GM12878 (cell line): ENCODE data around the gene ODAD4. TPM values are rescaled to one million over a fixed set of nuclear protein-coding genes. Genes with fewer than 3 reads are reported as not detected.
"Not testable (repeated sequence)": the region's sequence is repeated elsewhere in the genome, so short reads cannot be mapped to it uniquely, and the experiment has no call there.

Experiments used
- ATAC-seq: fragments of 200-7000 bp; cut with Tn5 transposase; 3 replicates; pipeline ENCODE4 v1.9.1; 2020; ENCODE audit warnings: mild to moderate bottlenecking, moderate library complexity
- BruUV-seq: library from RNA; stranded (reverse); fragments of 400-500 nt; replicated peaks from 2 replicates; lab custom pipeline; 2021; lab: Mats Ljungman, UMichigan
- CTCF ChIA-PET: fragments of 300-600 bp; sonication (Branson Sonifier 250); formaldehyde crosslinking; extraction: SDS; loops from one replicate; lab custom pipeline; 2021; ENCODE audit warnings: inconsistent platforms; lab: Yijun Ruan, JAX
- POLR2A ChIA-PET: fragments of 350-600 bp; formaldehyde crosslinking; extraction: SDS; loops from one replicate; lab custom pipeline; 2021; ENCODE audit warnings: inconsistent platforms; lab: Charles Lee
- RAD21 ChIA-PET: fragments of 300-600 bp; sonication (Branson Sonifier 250); formaldehyde crosslinking; loops from one replicate; lab custom pipeline; 2023; ENCODE audit warnings: antibody characterized with exemption; ENCODE audit not compliant: unreplicated experiment; lab: Charles Lee
- SMC1A ChIA-PET: fragments of 300-600 bp; sonication (Branson Sonifier 250); formaldehyde crosslinking; loops from one replicate; lab custom pipeline; 2023; ENCODE audit not compliant: unreplicated experiment, uncharacterized antibody; lab: Charles Lee
- DNase-seq: peaks from one replicate; pipeline ENCODE4 v3.0.0-alpha.2; 2011; ENCODE audit warnings: low read depth, low spot score
- FAIRE-seq: peaks from 3 replicates; lab custom pipeline; 2011; peaks lifted over from hg19 to GRCh38; lab: Jason Lieb, UNC
- H2AFZ ChIP-seq: 2 replicates; pipeline ENCODE4 v1.6.0; 2011; ENCODE audit warnings: low read depth, low read length, control low read depth; ENCODE audit not compliant: control insufficient read depth
- H3K27ac ChIP-seq: 2 replicates; pipeline ENCODE4 v1.5.1; 2011; ENCODE audit warnings: control low read depth; ENCODE audit not compliant: control insufficient read depth, insufficient read depth
- H3K27me3 ChIP-seq, 2 experiments: replicated peaks in 1 of 2; 2 replicates each; pipeline versions ENCODE4 v1.6.0 to v1.6.1; 2011; ENCODE audit warnings: low read length in 1 of 2; ENCODE audit not compliant: control insufficient read depth in 2 of 2, insufficient read depth in 2 of 2
- H3K36me3 ChIP-seq, 2 experiments: 2 replicates each; pipeline ENCODE4 v1.5.1; 2011; ENCODE audit warnings: low read length in 1 of 2; ENCODE audit not compliant: control insufficient read depth in 2 of 2, insufficient read depth in 2 of 2
- H3K4me1 ChIP-seq: 2 replicates; pipeline ENCODE4 v1.6.1; 2011; ENCODE audit warnings: mild to moderate bottlenecking, low read length, moderate library complexity, mixed read lengths; ENCODE audit not compliant: control insufficient read depth, insufficient read depth
- H3K4me2 ChIP-seq: 2 replicates; pipeline ENCODE4 v1.6.0; 2011; ENCODE audit warnings: control low read depth; ENCODE audit not compliant: control insufficient read depth, insufficient read depth
- H3K4me3 ChIP-seq: fragments of 200-600 bp; sonication (generic); 2 replicates; pipeline ENCODE4 v1.5.1; 2016
- H3K79me2 ChIP-seq: 2 replicates; pipeline ENCODE4 v1.6.0; 2011; ENCODE audit warnings: low read length; ENCODE audit not compliant: control insufficient read depth, insufficient read depth
- H3K9ac ChIP-seq: 2 replicates; pipeline ENCODE4 v1.8.0; 2011; ENCODE audit warnings: low read length, control low read depth, mixed read lengths; ENCODE audit not compliant: control insufficient read depth, insufficient read depth
- H3K9me3 ChIP-seq: replicated peaks from 3 replicates; pipeline ENCODE4 v1.5.1; 2011; ENCODE audit warnings: mild to moderate bottlenecking, low read length; ENCODE audit not compliant: control insufficient read depth, insufficient read depth
- H4K20me1 ChIP-seq: 2 replicates; pipeline ENCODE4 v1.6.0; 2011; ENCODE audit not compliant: control insufficient read depth, insufficient read depth
- WGBS: methylation state at CpG from one replicate; pipeline ENCODE4 v1.1.6; 2016; ENCODE audit warnings: low lambda C conversion rate; ENCODE audit not compliant: insufficient replicate concordance, insufficient coverage; ENCODE audit errors: missing lambda C conversion rate; 5-methylcytosine and 5-hydroxymethylcytosine counted together
- in situ Hi-C: fragments of 300-500 bp; cut with MboI; formaldehyde crosslinking; loops from 9 replicates; pipeline ENCODE4 v1.14.3; 2018; ENCODE audit warnings: mixed read lengths
- intact Hi-C: fragments of 100-400 bp; cut with micrococcal nuclease; formaldehyde crosslinking; loops from one replicate; pipeline ENCODE4 v1.14.2; 2022; ENCODE audit not compliant: unreplicated experiment
- polyA plus RNA-seq, 11 experiments: library from polyadenylated mRNA; depleted of rRNA in 4 of 11; unstranded in 6 of 11; stranded (reverse) in 5 of 11; fragments of >200 nt; fragmentation: Nextera tagmentation in 4 of 11; fragmentation: Illumina TruSeq in 1 of 11; extraction: Ambion mirVana in 4 of 11; extraction: Trizol in 1 of 11; gene quantifications; 1 replicate in 1 of 11; 2 replicates in 10 of 11; pipeline versions ENCODE4 v1.2.1 to v1.2.3, GENCODE V29; 2011 to 2016; ENCODE audit warnings: inconsistent platforms in 2 of 11, missing spikeins in 2 of 11, low read depth in 1 of 11
- total RNA-seq, 4 experiments: library from RNA; depleted of rRNA in 3 of 4; stranded (reverse); fragments of >200 nt in 3 of 4; fragmentation: Illumina TruSeq in 1 of 4; extraction: Trizol in 1 of 4; gene quantifications; 2 replicates each; pipeline versions ENCODE4 v1.2.1 to v1.2.3, GENCODE V29; 2013 to 2021
- TF ChIP-seq, protein P1 (sequence below): fragments of 450-650 bp; IDR thresholded peaks from 2 replicates; pipeline ENCODE4 v1.6.1; 2016; ENCODE audit warnings: mild to moderate bottlenecking

Gene ODAD4
- total and polyA plus RNA-seq, 10 of the 15 experiments (the other 5 are each of a cell fraction or from before 2014, with no cell fraction given) = 0.10 to 0.73 (median 0.35) TPM

DNA sequence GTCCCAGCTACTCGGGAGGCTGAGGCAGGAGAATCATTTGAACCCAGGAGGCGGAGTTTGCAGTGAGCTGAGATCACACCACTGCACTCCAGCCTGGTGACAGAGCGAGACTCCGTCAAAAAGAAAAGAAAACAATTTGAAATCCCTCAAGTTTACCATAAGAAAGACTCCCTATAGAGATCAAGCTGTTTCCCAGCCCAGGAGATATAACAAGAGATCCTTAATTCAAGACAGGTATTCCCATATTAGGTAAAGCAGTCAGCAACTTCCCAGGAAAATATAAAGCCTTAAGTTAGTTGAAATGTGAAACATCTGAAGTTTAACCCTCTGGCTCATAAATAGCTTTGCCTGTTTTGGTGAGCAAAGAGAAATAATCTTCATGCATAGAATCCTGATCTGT, 81.9 kb downstream of the ODAD4 start:
- H3K9ac ChIP-seq, H3K4me2 ChIP-seq, H3K36me3 ChIP-seq, H3K27ac ChIP-seq, BruUV-seq, FAIRE-seq, ATAC-seq, H2AFZ ChIP-seq, intact Hi-C loops, H3K27me3 ChIP-seq, H4K20me1 ChIP-seq, H3K9me3 ChIP-seq, H3K4me1 ChIP-seq, H3K4me3 ChIP-seq, DNase-seq: not testable (repeated sequence)
- ChIA-PET RAD21 (interaction anchor here (0.6 to 1.4 kb wide), 4 partner anchors 16 to 109 kb away, joined by 3 to 4 read pairs (median 4); partner anchors contain the start of gene KAT2A), CTCF (interaction anchor here (0.6 to 1.6 kb wide), 3 partner anchors 10 to 28 kb away, joined by 3 to 7 read pairs (median 5); no protein-coding TSS in a partner anchor), POLR2A (interaction anchor here (1.2 kb wide), 1 partner anchor 18 kb away, joined by 5 read pairs; no protein-coding TSS in a partner anchor), SMC1A (interaction anchor here (1.1 to 1.5 kb wide), 3 partner anchors 48 to 108 kb away, joined by 3 to 5 read pairs (median 3); partner anchors contain the start of gene KAT2A)
- in situ Hi-C loops = loop anchor here (25.0 kb wide), 1 partner anchor 1200 kb away; the partner anchor contains the start of gene TMEM106A
- peaks cover 88% of the 10 kb centered on the region for H3K79me2 ChIP-seq
- WGBS = 95% methylated on average over 4 of the region's 4 CpGs

DNA sequence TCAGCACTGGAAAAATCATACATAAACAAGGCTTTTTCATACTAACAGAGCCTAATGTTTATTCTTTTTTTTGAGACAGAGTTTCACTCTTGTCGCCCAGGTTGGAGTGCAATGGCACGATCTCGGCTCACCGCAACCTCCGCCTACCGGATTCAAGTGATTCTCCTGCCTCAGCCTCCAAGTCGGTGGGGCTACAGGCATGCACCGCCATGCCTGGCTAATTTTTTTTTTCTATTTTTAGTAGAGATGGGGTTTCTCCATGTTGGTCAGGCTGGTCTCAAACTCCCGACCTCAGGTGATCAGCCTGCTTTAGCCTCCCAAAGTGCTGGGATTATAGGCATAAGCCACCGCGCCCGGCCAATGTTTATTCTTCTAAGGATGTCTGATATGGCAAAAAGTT, 83.3 kb downstream of the ODAD4 start:
- H3K9ac ChIP-seq, H2AFZ ChIP-seq, H3K4me3 ChIP-seq, ATAC-seq, FAIRE-seq, H4K20me1 ChIP-seq, intact Hi-C loops, H3K36me3 ChIP-seq, H3K27ac ChIP-seq, H3K27me3 ChIP-seq, RAD21 ChIA-PET, DNase-seq, BruUV-seq, H3K4me2 ChIP-seq, SMC1A ChIA-PET, H3K9me3 ChIP-seq: not testable (repeated sequence)
- TF ChIP-seq, protein P1, sequence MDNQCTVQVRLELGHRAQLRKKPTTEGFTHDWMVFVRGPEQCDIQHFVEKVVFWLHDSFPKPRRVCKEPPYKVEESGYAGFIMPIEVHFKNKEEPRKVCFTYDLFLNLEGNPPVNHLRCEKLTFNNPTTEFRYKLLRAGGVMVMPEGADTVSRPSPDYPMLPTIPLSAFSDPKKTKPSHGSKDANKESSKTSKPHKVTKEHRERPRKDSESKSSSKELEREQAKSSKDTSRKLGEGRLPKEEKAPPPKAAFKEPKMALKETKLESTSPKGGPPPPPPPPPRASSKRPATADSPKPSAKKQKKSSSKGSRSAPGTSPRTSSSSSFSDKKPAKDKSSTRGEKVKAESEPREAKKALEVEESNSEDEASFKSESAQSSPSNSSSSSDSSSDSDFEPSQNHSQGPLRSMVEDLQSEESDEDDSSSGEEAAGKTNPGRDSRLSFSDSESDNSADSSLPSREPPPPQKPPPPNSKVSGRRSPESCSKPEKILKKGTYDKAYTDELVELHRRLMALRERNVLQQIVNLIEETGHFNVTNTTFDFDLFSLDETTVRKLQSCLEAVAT = peak; percentile 86
- POLR2A ChIA-PET = interaction anchor here (0.6 to 0.7 kb wide), 3 partner anchors 106 to 254 kb away, joined by 3 to 5 read pairs (median 3); no protein-coding TSS in a partner anchor
- 92% methylated on average over 12 of the region's 12 CpGs for WGBS
- Histone ChIP-seq H3K79me2 (peaks cover 84% of the 10 kb centered on the region), H3K4me1 (peaks cover 16% of the 10 kb centered on the region)
- CTCF ChIA-PET = interaction anchor here (1.3 kb wide), 1 partner anchor 11 kb away, joined by 5 read pairs; no protein-coding TSS in a partner anchor
- in situ Hi-C loops = loop anchor here (25.0 kb wide), 1 partner anchor 1199 kb away; the partner anchor contains the start of gene TMEM106A

Other genes starting within 250 kb of the ODAD4 start
Only the 7 nearest of the 19 such genes appear.
- gene NT5C3B, start 94.4 kb upstream of the ODAD4 start, total RNA-seq (2014; rRNA removed) = 41.2 and 51.3 TPM in 2 replicates
- gene NT5C3B, start 94.4 kb upstream of the ODAD4 start, total RNA-seq (2014; rRNA removed; fragmentation: Illumina TruSeq; extraction: Trizol) = 38.6 and 38.8 TPM in 2 replicates
- 38.7 and 41.2 TPM in 2 replicates for gene NT5C3B, start 94.4 kb upstream of the ODAD4 start, total RNA-seq (2021)
- 64.6 and 74.1 TPM in 2 replicates for gene NT5C3B, start 94.4 kb upstream of the ODAD4 start, polyA plus RNA-seq (2011; rRNA removed)
- 48.0 and 54.4 TPM in 2 replicates for gene NT5C3B, start 94.4 kb upstream of the ODAD4 start, polyA plus RNA-seq (2014; fragmentation: Illumina TruSeq; extraction: Trizol)
- gene NT5C3B, start 94.4 kb upstream of the ODAD4 start, polyA plus RNA-seq (2014; fragmentation: Nextera tagmentation; extraction: Ambion mirVana) = 1 to 10 TPM in 1 of 2 experiments, under 1 TPM in 1; 0.52 to 6.6 TPM
- 49.0 and 53.9 TPM in 2 replicates for gene NT5C3B, start 94.4 kb upstream of the ODAD4 start, polyA plus RNA-seq (2014; rRNA removed)
- 10 to 100 TPM; 38.1 to 40.7 TPM for gene NT5C3B, start 94.4 kb upstream of the ODAD4 start, polyA plus RNA-seq (2016; fragmentation: Nextera tagmentation; extraction: Ambion mirVana)
- 0.11 and 0.62 TPM in 2 replicates for gene KLHL10, start 92.8 kb upstream of the ODAD4 start, total RNA-seq (2014; rRNA removed)
- gene KLHL10, start 92.8 kb upstream of the ODAD4 start, total RNA-seq (2014; rRNA removed; fragmentation: Illumina TruSeq; extraction: Trizol) = 0.13 and 0.18 TPM in 2 replicates
- not detected in 2 replicates for gene KLHL10, start 92.8 kb upstream of the ODAD4 start, total RNA-seq (2021)
- 0.22 and 0.37 TPM in 2 replicates for gene KLHL10, start 92.8 kb upstream of the ODAD4 start, polyA plus RNA-seq (2011; rRNA removed)
- gene KLHL10, start 92.8 kb upstream of the ODAD4 start, polyA plus RNA-seq (2014; fragmentation: Illumina TruSeq; extraction: Trizol) = 0.19 and 0.49 TPM in 2 replicates
- gene KLHL10, start 92.8 kb upstream of the ODAD4 start, polyA plus RNA-seq (2014; fragmentation: Nextera tagmentation; extraction: Ambion mirVana) = not detected
- 0.19 and 0.24 TPM in 2 replicates for gene KLHL10, start 92.8 kb upstream of the ODAD4 start, polyA plus RNA-seq (2014; rRNA removed)
- gene KLHL10, start 92.8 kb upstream of the ODAD4 start, polyA plus RNA-seq (2016; fragmentation: Nextera tagmentation; extraction: Ambion mirVana) = under 1 TPM in 1 of 2 experiments, not detected in 1; 0.35 TPM
- gene KLHL11, start 65.2 kb upstream of the ODAD4 start, total RNA-seq (2014; rRNA removed) = 15.5 and 17.2 TPM in 2 replicates
- gene KLHL11, start 65.2 kb upstream of the ODAD4 start, total RNA-seq (2014; rRNA removed; fragmentation: Illumina TruSeq; extraction: Trizol) = 13.4 and 13.9 TPM in 2 replicates
- 11.5 and 13.9 TPM in 2 replicates for gene KLHL11, start 65.2 kb upstream of the ODAD4 start, total RNA-seq (2021)
- gene KLHL11, start 65.2 kb upstream of the ODAD4 start, polyA plus RNA-seq (2011; rRNA removed) = 8.6 and 9.2 TPM in 2 replicates
- gene KLHL11, start 65.2 kb upstream of the ODAD4 start, polyA plus RNA-seq (2014; fragmentation: Illumina TruSeq; extraction: Trizol) = 3.1 and 4.5 TPM in 2 replicates
- under 1 TPM; 0.07 to 0.10 TPM for gene KLHL11, start 65.2 kb upstream of the ODAD4 start, polyA plus RNA-seq (2014; fragmentation: Nextera tagmentation; extraction: Ambion mirVana)
- 5.4 and 6.0 TPM in 2 replicates for gene KLHL11, start 65.2 kb upstream of the ODAD4 start, polyA plus RNA-seq (2014; rRNA removed)
- gene KLHL11, start 65.2 kb upstream of the ODAD4 start, polyA plus RNA-seq (2016; fragmentation: Nextera tagmentation; extraction: Ambion mirVana) = 10 to 100 TPM; 11.5 to 12.1 TPM
- gene ACLY, start 11.7 kb upstream of the ODAD4 start, total RNA-seq (2014; rRNA removed) = 104 and 111 TPM in 2 replicates
- gene ACLY, start 11.7 kb upstream of the ODAD4 start, total RNA-seq (2014; rRNA removed; fragmentation: Illumina TruSeq; extraction: Trizol) = 112 and 113 TPM in 2 replicates
- gene ACLY, start 11.7 kb upstream of the ODAD4 start, total RNA-seq (2021) = 224 and 228 TPM in 2 replicates
- gene ACLY, start 11.7 kb upstream of the ODAD4 start, polyA plus RNA-seq (2011; rRNA removed) = 96.6 and 140 TPM in 2 replicates
- 113 and 136 TPM in 2 replicates for gene ACLY, start 11.7 kb upstream of the ODAD4 start, polyA plus RNA-seq (2014; fragmentation: Illumina TruSeq; extraction: Trizol)
- gene ACLY, start 11.7 kb upstream of the ODAD4 start, polyA plus RNA-seq (2014; fragmentation: Nextera tagmentation; extraction: Ambion mirVana) = 10 to 100 TPM; 32.6 to 39.6 TPM
- 128 and 129 TPM in 2 replicates for gene ACLY, start 11.7 kb upstream of the ODAD4 start, polyA plus RNA-seq (2014; rRNA removed)
- gene ACLY, start 11.7 kb upstream of the ODAD4 start, polyA plus RNA-seq (2016; fragmentation: Nextera tagmentation; extraction: Ambion mirVana) = 100 to 1,000 TPM; 112 to 116 TPM
- gene CNP, start 36.2 kb downstream of the ODAD4 start, total RNA-seq (2014; rRNA removed) = 35.6 and 39.5 TPM in 2 replicates
- 22.5 and 22.9 TPM in 2 replicates for gene CNP, start 36.2 kb downstream of the ODAD4 start, total RNA-seq (2014; rRNA removed; fragmentation: Illumina TruSeq; extraction: Trizol)
- 50.9 and 52.2 TPM in 2 replicates for gene CNP, start 36.2 kb downstream of the ODAD4 start, total RNA-seq (2021)
- 14.4 and 24.6 TPM in 2 replicates for gene CNP, start 36.2 kb downstream of the ODAD4 start, polyA plus RNA-seq (2011; rRNA removed)
- 16.9 and 26.3 TPM in 2 replicates for gene CNP, start 36.2 kb downstream of the ODAD4 start, polyA plus RNA-seq (2014; fragmentation: Illumina TruSeq; extraction: Trizol)
- gene CNP, start 36.2 kb downstream of the ODAD4 start, polyA plus RNA-seq (2014; fragmentation: Nextera tagmentation; extraction: Ambion mirVana) = 1 to 10 TPM; 1.8 to 4.4 TPM
- 36.5 and 40.4 TPM in 2 replicates for gene CNP, start 36.2 kb downstream of the ODAD4 start, polyA plus RNA-seq (2014; rRNA removed)
- gene CNP, start 36.2 kb downstream of the ODAD4 start, polyA plus RNA-seq (2016; fragmentation: Nextera tagmentation; extraction: Ambion mirVana) = 10 to 100 TPM; 59.8 to 60.7 TPM
- 70.2 and 70.4 TPM in 2 replicates for gene DNAJC7, start 86.8 kb downstream of the ODAD4 start, total RNA-seq (2014; rRNA removed)
- gene DNAJC7, start 86.8 kb downstream of the ODAD4 start, total RNA-seq (2014; rRNA removed; fragmentation: Illumina TruSeq; extraction: Trizol) = 156 and 173 TPM in 2 replicates
- gene DNAJC7, start 86.8 kb downstream of the ODAD4 start, total RNA-seq (2021) = 104 and 113 TPM in 2 replicates
- 60.1 and 72.4 TPM in 2 replicates for gene DNAJC7, start 86.8 kb downstream of the ODAD4 start, polyA plus RNA-seq (2011; rRNA removed)
- 164 and 196 TPM in 2 replicates for gene DNAJC7, start 86.8 kb downstream of the ODAD4 start, polyA plus RNA-seq (2014; fragmentation: Illumina TruSeq; extraction: Trizol)
- gene DNAJC7, start 86.8 kb downstream of the ODAD4 start, polyA plus RNA-seq (2014; fragmentation: Nextera tagmentation; extraction: Ambion mirVana) = 10 to 100 TPM; 61.2 to 70.3 TPM
- gene DNAJC7, start 86.8 kb downstream of the ODAD4 start, polyA plus RNA-seq (2014; rRNA removed) = 89.6 and 91.8 TPM in 2 replicates
- 100 to 1,000 TPM in 1 of 2 experiments, 10 to 100 TPM in 1; 97.9 to 103 TPM for gene DNAJC7, start 86.8 kb downstream of the ODAD4 start, polyA plus RNA-seq (2016; fragmentation: Nextera tagmentation; extraction: Ambion mirVana)
- 36.8 and 39.3 TPM in 2 replicates for gene NKIRAS2, start 89.5 kb downstream of the ODAD4 start, total RNA-seq (2014; rRNA removed)
- gene NKIRAS2, start 89.5 kb downstream of the ODAD4 start, total RNA-seq (2014; rRNA removed; fragmentation: Illumina TruSeq; extraction: Trizol) = 16.3 and 16.9 TPM in 2 replicates
- gene NKIRAS2, start 89.5 kb downstream of the ODAD4 start, total RNA-seq (2021) = 22.9 and 25.8 TPM in 2 replicates
- gene NKIRAS2, start 89.5 kb downstream of the ODAD4 start, polyA plus RNA-seq (2011; rRNA removed) = 11.9 and 20.3 TPM in 2 replicates
- 24.4 and 33.6 TPM in 2 replicates for gene NKIRAS2, start 89.5 kb downstream of the ODAD4 start, polyA plus RNA-seq (2014; fragmentation: Illumina TruSeq; extraction: Trizol)
- gene NKIRAS2, start 89.5 kb downstream of the ODAD4 start, polyA plus RNA-seq (2014; fragmentation: Nextera tagmentation; extraction: Ambion mirVana) = 1 to 10 TPM; 6.4 to 6.9 TPM
- 39.4 and 49.7 TPM in 2 replicates for gene NKIRAS2, start 89.5 kb downstream of the ODAD4 start, polyA plus RNA-seq (2014; rRNA removed)
- 10 to 100 TPM; 28.6 to 32.2 TPM for gene NKIRAS2, start 89.5 kb downstream of the ODAD4 start, polyA plus RNA-seq (2016; fragmentation: Nextera tagmentation; extraction: Ambion mirVana)